C4-2B (cell line): ENCODE measurements around the gene CPA2.
"Not testable (repeated sequence)": the region's sequence is repeated elsewhere in the genome, so short reads cannot be mapped to it uniquely, and the experiment has no call there.

Source experiments
- H3K27ac ChIP-seq: fragments of 450-650 bp; 2 replicates; pipeline ENCODE4 v1.5.1; 2017
- ZFX ChIP-seq: fragments of 450-650 bp; IDR thresholded peaks from 2 replicates; pipeline ENCODE4 v1.6.1; 2017
- TF ChIP-seq, protein P1 (sequence below): fragments of 450-650 bp; conservative IDR thresholded peaks from 2 replicates; pipeline ENCODE4 v1.5.1; 2017; ENCODE audit warnings: mild to moderate bottlenecking

CPA2 gene

DNA sequence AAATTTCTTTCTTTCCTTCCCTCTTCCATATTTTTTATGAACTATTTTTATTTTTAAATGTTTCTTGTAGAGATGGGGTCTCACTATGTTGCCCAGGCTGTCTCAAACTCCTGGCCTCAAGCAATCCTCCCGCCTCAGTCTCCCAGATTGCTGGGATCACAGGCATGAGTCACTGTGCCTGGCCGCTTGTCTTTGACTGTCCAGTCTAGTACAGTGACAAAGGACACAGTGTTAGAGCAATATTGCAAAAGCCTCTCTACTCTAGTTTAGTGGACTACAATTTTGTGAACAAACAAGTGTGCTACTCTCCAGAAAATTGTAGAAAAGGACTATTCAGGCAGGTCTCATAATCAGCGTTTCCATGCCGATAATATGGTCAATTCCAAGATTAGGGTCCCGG lies 37.3 kb downstream of the CPA2 start:
- no peak overlapping the region for H3K27ac ChIP-seq
- TF ChIP-seq, protein P1, sequence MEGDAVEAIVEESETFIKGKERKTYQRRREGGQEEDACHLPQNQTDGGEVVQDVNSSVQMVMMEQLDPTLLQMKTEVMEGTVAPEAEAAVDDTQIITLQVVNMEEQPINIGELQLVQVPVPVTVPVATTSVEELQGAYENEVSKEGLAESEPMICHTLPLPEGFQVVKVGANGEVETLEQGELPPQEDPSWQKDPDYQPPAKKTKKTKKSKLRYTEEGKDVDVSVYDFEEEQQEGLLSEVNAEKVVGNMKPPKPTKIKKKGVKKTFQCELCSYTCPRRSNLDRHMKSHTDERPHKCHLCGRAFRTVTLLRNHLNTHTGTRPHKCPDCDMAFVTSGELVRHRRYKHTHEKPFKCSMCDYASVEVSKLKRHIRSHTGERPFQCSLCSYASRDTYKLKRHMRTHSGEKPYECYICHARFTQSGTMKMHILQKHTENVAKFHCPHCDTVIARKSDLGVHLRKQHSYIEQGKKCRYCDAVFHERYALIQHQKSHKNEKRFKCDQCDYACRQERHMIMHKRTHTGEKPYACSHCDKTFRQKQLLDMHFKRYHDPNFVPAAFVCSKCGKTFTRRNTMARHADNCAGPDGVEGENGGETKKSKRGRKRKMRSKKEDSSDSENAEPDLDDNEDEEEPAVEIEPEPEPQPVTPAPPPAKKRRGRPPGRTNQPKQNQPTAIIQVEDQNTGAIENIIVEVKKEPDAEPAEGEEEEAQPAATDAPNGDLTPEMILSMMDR = no peak
- TF ChIP-seq ZFX = no peak

DNA sequence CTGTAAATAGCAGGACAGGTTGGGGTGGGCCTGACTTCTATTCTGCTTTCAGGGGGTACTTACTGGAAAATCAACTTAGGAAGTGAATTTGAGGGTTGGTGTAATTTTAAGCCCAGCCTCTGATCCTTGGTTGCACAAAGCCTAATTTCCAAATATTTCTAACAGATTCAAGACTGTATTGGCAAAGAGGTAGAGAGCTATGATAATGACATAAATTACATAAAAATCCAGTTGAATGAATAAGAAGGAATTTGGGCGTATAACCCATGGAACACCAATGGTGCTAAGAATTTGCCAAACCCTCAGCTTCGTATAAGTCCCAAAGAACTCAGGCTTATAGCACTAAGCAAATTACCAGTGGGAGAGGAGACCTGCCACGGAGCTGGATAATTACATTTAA lies 38.2 kb downstream of the CPA2 start:
- no peak for TF ChIP-seq ZFX
- TF ChIP-seq, protein P1 = no peak

DNA sequence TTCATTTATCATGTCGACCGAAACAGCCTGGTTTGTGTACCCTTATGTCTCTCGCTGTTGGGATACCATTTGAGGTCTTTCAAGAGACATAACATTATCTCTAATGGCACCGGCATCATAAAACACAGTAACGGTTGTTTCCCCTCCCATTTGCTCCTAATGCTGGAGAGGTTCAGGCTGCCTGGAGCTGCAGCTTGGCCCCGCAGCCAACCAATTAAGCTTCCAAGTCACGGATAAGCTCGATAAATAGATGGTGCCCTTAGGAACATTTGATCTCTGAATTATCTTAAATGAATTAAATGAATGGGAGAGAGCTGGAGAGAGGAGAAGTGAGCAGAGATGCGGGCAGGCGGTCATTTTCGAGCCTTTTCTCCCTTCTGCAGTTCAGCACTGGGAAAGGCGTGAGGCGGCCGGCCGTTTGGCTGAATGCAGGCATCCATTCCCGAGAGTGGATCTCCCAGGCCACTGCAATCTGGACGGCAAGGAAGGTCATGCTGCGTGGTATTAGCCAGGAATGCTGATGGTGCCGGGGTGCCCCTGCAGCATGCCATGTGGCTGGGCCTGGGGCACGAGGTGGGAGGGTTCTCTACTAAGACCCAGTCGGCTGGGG lies 38.9 kb downstream of the CPA2 start:
- TF ChIP-seq, protein P1 = no peak
- no peak for TF ChIP-seq ZFX
- H3K27ac ChIP-seq = no peak overlapping the region

More for the DNA sequence above, 38.2 kb downstream of the CPA2 start:
- H3K27ac ChIP-seq = no peak overlapping the region

DNA sequence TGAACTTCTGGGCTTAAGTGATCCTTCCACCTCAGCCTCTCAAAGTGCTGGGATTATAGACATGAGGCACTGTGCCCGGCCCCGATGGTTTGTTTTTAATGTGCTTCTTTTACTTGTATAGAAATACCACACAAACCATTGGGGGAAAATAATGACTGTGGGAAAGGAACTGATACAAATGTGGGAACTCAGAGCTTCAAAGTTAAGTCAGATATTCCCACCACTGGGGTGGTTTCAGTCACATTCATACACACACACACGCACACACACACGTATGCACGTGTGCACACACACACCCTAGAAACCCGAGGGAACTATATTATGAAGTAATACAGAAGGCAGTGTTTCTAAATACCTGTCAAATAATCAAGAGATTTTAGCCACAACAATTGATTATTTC lies 43.3 kb downstream of the CPA2 start:
- H3K27ac ChIP-seq = no peak overlapping the region
- TF ChIP-seq ZFX = no peak
- TF ChIP-seq, protein P1 = no peak

DNA sequence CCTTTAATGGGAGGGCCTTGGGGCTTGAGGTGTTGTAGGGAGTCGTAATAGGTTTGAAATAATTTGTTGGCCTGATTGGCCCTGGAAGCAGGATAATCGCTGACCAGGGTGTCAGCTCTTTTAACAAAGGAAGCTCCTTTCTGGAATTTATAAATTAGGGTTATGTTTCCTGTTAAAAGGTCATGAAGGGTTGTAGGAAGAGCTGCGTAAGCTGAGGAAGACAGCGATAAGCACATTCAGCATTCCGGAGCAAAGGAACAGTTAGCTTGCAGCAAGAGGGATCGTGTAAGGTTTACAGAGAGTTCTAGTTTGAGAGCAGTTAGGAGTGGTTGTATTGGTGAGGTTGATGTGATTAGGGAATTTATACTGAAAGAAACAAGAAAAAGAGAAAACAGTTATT lies 47.6 kb downstream of the CPA2 start:
- TF ChIP-seq, protein P1 = no peak
- no peak for TF ChIP-seq ZFX
- H3K27ac ChIP-seq = no peak overlapping the region

DNA sequence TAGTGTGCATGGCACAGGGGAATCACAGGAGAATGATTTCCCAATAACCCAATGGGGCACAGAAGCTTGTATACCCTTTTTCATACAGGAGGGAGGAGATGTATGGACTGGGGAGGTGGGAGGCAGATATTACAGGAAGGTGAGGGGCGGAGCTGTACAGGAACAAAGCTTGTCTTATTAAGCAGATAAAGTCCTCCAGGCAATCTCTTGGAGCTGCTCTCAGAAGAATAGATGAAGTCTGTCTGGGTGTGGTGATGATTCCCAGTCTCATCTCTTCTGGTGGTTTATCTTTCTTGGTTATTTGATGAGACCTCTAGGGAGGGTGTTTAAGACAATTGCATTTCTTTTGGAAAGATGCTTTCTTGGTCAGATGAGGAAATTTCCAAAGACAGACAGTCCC lies 52.9 kb downstream of the CPA2 start:
- no peak overlapping the region for H3K27ac ChIP-seq
- TF ChIP-seq, protein P1 = no peak
- TF ChIP-seq ZFX = no peak

DNA sequence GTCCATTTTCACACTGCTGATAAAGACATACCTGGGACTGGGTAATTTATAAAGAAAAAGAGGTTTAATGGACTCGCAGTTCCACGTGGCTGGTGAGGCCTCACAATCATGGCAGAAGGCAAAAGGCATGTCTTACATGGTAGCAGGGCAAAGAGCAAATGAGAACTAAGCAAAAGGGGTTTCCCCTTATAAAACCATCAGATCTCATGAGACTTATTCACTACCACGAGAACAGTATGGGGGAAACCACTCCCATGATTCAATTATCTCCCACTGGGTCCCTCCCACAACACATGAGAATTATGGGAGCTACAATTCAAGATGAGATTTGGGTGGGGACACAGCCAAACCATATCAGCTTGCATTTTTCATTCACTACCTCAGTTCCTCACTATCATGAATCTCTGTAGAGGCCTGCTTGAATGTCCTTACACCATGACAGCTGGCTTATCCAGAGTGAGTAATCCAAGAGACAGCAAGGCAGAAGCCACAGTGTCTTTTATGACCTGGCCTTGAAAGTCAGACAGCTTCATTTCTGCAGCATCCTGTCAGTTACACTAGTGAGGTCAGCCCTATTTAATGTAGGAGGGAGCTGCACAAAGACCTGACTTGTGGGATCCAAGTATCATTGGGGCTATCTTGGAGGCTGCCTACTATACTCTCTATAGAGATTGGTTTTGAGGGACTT lies 55.0 kb downstream of the CPA2 start:
- H3K27ac ChIP-seq = not testable (repeated sequence)

DNA sequence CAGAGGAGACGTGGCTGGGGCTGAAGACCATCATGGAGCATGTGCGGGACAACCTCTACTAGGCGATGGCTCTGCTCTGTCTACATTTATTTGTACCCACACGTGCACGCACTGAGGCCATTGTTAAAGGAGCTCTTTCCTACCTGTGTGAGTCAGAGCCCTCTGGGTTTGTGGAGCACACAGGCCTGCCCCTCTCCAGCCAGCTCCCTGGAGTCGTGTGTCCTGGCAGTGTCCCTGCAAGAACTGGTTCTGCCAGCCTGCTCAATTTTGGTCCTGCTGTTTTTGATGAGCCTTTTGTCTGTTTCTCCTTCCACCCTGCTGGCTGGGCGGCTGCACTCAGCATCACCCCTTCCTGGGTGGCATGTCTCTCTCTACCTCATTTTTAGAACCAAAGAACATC lies 56.0 kb downstream of the CPA2 start:
- TF ChIP-seq, protein P1 = no peak
- H3K27ac ChIP-seq = no peak overlapping the region
